Stimulated activated CD4-positive, alpha-beta T cell treated with anti-CD3 and anti-CD28 coated beads, Interleukin-15, amount 100 ng/mL, for 48 hours (primary cell): Measurements from ENCODE around the gene THSD7A.

Source experiments
- DNase-seq, 2 donors: peaks; one replicate each; pipeline ENCODE4 v3.0.0-alpha.2; 2020; ENCODE audit warnings: low read depth in 2 of 2

Gene THSD7A

DNA sequence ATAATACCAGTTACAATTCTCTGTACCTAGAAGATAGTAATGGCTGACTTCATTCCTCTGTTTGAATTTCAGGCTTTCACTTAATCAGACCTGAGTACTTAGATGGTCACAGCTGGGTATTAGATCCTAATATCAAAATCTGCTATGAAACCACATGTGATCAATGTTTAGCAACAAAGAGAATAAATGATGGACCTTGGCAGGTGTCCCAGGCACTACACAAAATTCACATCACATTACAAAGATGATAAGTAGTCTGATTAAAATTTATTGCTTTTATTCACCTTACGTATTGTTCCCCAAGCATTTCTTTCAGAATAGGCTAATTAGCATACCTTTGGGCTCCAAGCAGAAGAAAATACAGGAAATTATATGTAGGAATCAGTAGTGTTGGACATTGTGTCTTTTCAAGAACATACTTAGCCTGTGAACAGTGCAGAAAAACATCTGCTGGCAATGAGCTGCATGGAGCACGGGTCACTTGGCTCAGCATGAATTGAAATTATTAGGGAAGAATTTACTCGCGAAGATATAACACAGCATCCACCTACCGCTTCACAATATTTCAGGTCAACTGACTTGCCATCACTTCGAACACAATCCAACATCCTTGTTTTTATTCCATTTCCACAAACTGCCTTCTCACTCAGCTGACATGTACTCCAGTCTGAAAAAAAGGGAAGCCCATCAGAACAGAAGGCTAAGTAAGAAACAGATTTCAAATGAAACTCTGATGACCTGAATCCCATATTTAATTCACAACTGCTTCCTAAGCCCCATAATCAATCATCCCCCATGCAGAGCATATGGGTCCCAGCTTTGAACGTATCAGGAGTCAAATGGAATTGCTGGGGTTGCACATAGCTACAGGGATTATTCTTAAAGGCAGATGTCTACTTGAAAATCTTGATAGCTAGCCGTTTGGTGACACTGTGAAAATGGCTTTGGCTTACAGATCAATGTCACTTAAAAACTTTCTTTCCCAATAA lies 421.0 kb downstream of the THSD7A start:
- no peak for DNase-seq

DNA sequence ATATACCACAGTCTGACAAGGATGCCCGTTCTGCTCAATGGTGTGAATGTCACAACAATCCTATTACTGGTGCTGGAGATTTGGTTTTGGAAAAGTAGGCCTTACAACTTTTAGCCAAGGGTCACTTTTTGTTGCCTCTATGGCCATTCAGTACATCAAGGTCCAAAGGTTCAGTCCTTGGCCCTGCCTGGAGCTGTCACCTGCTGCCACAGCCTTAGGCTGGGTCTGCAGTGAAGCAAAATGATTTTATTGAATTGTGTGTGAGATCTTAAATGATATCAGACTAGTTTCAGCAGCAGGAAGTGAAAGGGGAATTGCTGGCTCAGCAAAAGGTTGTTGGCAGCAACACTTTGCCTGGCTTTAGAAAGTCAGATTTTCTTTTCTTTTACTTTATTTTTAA lies 427.6 kb downstream of the THSD7A start:
- DNase-seq = no peak

DNA sequence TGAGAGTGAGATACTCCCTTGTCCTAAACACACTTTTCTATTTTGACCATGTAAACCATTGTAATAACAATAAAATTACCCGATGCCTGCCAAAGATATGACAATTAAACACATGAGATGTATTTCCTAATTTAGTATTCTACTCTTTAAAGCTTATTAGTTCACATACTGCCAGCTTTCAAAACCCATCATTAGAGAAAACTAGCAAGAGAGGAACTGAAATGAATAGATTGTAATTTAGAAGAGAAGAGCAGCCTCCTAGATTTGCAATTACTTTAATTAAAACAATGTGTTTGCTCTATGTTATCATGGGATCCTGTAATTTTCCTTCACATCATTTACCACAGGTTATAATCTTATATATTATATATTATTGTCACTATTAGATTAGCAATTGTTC lies 428.2 kb downstream of the THSD7A start:
- no peak for DNase-seq

DNA sequence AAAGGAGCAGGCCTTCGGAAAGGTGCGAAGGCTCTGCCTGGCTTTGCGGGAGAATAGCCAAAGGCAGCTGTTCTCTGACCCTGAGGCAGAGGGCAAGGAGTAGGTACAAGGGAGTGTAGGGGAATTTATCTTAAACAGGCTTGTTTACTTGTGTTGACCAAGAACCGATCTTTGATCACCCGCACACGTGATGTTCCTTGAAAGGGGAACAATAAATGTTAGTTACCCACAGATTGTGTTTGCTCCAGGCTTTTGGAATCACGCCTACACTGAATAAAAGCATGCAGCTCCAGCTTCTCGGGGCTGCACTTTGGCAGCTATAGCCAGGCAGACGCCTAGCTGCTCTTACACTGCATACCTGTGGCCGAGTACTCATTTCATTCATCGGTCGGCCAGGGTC lies 437.6 kb downstream of the THSD7A start:
- DNase-seq = no peak

DNA sequence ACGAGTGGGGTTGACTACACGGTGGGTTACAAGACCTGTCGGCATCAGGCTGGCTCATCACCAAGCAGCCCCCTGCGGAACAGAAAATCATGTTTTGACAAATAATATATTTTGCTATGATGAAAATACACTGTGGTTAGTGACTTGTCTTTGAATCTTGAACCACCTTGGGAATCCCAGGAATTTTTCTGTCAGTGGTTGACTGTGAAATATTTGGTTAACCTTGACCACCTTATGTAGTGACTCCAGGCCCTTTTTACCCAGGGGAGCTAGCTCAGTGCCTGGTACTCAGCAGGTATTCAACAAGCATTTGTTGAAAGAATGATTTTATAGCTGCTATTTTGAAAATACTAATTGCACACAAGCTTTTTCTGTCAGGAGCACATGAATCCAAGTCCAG lies 452.4 kb downstream of the THSD7A start:
- DNase-seq = no peak

DNA sequence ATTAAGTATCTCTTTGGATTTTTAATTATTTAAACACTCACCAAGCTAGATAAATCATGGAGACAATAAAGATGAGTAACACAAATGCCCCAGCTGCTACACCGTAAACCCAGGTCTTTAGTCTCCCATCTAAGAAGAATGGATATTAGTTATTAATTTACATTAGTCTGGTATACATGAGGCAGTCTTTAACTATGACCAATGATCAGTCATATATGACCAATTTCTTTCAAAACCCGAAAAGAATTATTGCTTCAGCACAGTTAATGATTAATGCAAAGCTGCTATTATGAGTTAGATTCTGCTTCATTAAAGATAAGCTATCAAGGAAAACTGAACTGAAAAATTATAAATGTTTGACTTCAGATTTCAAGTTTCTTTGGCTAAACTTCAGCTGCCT lies 455.5 kb downstream of the THSD7A start:
- no peak for DNase-seq

DNA sequence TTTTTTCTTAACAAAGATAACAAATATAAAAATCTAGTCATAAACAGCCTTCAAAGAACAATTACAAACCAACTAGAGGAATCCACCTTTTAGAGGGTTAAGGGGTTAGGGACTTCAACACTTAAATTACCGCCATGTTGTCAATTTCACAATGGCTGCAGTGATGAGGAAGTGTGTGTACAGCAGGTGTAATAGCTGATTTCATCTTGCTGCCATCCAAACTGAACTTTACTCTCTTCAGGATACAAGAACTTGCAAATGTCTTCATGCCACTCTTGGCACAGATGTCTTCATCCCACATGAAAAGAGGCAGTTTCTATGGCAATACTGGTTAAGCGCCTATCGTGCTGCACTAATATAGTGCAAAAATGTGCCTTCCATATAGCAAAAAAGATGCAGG lies 457.4 kb downstream of the THSD7A start:
- DNase-seq = no peak

DNA sequence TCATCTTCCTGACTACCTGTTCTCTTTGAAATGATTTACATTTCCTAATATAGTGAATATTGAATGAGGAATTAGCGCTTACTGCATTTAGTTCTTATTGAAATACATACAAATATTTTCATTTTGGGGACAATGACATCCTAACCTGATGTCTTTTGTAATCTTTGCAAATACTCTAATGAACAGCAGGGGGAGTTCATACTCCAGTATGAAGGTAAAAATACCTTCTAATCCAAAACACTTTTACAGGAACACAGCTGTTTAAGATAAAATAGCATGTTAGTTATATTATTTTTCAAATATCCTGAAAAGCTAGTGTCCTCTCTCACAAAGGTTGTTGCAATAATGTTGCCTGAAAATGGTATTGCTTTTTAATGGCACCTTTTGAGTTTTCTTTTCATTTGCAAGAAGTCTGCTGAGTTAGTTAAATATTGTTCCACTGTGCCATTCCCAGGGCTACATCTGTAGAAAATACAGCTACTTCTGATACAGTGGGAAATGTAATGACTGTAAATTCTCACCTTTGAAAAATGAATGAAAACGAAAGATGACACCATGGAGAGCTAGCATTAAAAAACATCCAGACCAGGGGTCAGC lies 458.4 kb downstream of the THSD7A start:
- DNase-seq = no peak

DNA sequence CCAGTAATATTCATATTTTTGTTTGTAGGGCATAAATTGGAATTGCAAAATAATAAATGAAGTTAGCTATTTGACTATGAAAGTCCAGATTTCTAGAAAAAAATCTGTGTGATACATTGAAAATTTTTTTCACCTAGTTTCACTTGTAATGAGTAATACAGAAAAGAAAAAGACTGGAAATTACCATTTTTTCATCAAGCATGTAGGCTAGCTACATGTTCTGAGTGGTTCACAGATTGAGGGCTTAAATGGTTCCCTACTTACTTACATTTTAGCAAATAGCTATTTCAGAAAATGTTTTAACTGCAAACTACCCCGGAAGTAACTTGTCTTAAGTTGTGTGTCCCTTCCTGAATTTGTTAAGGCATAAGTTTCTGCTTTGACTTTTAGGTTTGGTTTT lies 462.3 kb downstream of the THSD7A start:
- DNase-seq = no peak

DNA sequence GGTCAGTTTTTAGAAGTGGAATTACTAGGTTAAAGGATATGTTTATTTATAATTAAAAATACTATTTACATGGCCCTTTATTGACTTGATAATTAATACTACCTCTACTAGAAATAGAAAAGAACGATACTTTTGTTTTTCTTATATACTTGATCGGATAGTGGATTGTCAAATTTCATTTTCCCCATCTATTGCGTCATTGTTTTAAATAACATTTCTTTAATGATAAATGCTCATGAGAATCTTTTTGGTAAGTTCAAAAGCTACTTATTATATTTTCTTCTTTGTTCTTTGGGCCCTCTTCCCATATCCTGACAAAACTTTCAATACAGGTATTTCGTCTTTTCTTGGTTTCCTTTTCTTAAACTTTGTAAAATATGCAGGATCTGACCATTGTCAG lies 465.9 kb downstream of the THSD7A start:
- no peak for DNase-seq

DNA sequence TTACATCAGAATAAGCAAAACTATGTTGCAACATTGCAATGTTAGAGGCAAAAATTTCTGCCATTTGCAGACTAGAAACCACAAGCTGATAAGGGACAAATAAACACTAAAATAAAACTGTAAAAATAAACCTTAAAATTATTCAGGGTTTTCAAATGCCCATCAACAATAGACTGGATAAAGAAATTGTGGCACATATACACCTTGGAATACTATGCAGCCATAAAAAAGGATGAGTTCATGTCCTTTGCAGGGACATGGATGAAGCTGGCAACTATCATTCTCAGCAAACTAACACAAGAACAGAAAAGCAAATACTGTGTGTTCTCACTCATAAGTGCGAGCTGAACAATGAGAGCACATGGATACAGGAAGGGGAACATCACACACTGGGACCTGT lies 473.4 kb downstream of the THSD7A start:
- no peak for DNase-seq

DNA sequence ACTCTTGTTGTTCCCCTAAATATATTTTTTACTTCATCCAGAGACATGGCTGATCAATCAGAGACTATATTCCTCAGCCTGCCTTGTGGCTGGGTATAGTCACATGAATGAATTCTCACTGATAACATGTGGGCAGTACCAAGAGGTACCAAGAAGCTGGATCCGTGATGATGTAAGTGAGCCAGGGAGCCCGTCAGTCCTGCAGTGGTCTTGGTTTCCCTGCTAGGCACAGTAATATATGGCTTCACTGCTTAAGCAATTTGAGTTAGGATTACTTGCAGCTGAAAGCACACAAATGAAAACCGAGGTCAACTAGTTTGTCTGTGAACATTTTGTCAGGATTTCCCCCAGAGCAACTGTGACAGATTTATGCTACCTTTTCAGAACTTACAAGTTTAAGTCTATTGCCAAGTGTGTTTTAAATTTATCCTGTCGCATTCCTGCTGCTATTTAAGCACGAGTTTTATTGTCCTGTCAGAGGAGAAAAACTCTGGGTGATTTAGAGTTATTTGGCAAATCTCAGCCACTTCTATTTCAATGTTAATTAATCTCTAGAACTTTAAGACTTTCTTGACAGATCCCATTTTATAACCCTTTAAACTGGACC lies 476.5 kb downstream of the THSD7A start:
- DNase-seq = no peak

DNA sequence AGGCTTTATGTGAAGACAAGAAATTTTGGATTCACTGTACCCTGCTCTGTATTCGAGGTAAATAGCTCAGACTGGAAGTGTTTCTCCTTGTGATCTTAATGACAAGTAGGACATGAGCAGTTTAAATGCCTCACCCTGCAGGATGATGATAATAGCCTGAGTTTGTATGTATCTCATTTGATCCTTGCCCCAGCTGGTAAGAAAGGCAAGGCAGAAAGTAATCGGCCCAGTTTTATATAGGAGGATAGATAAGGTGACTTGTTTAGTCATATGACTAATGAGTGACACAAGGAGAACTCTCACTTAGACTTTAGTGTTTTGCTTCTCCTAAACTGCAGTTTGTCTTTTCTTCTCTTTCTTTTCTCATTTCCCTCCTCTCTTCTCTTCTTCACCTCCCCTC lies 485.7 kb downstream of the THSD7A start:
- no peak for DNase-seq

DNA sequence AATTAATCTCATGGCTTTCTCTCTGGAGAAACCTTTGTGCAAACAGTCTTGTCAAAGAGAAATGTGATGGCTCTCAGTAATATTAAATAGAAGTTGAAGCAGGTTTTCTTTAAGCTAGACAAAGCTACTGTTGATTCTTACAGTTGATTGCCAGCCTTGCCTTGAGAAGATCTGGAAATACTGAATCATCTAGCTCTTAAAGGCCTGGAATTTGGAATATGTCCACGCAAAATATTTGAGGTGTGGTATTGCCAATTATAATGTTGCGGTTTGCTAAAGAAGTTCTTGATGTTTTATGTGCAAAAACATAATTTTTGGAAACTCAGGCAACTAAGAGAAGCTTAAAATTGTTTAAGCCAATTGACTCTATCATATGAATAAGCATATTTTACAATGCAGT lies 486.4 kb downstream of the THSD7A start:
- DNase-seq = no peak

DNA sequence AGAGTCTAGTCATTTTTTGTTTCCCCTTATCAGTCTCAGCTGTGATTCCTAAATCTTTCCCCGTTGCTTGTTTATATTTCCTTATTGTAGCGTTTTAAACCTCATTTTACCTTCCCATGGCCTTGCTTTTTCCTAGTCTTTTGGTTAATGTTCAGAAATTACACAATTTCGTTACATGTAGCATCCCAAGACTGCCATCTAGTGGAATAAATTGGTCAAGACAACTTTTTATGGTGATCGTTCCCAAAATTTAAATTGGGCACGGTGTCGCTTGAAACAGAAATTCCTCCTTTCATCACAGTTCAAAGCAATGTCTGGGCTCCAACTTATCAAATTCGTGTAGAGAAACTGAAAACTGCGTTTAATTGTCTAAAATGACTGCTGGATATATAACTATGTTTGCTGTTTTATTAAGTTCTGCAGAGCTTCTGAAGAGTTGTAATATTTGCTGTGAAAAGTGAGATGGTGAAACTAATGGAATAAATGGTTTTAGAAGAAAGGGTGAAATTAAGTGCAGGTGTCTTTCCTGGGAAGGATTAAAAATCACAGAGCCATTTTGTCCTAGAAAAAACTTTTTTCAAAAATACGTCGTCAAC lies 488.1 kb downstream of the THSD7A start:
- DNase-seq = no peak

DNA sequence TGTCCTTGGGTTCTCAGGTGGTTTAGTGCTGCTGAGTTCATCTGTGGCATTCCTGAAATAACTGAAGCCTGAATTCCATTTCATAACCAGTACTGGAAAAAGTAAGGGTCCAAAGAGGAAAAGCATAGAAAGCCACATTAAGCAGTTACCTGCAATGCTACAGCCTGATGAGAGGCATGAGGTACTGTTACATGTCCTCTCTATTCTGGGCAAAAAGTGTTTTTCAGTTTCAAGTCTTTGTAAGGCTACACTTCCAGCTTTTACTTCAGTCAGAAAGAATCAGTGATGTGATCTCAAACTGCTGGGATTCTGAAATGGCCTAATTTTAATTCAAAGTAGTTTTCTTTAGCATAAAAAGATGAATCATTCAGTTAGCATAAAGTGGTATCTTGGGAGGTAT lies 488.9 kb downstream of the THSD7A start:
- no peak for DNase-seq

DNA sequence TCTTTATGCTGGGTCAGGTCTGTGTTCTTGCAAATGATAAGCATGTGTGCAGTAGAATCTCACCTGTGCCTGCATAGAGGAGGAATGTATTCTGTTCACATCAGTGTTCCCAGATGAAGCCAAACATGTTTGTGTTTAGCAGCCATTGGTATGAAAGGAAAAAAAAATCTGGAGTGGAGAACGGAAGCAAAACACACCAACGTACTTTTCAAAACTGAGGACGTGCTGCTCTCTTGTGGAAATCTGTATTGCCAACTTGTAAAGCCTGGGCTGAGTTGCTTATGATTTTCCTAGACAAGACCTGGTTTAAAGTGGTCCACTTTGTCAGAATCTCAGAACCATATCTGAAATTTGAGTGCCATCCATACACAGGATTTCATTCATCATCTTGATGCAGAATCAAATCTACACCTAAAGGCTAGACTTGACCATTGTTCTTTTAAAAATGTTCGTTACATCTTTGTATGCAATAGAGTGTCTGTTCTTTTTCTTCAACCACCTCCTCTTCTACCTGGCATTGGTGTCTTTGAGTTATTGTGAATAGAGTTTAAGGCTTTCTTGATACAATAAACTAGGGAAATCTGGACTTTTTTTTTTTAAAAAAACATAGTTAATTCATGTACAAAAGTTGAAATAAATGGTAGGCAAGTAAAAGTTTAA lies 490.6 kb downstream of the THSD7A start:
- no peak for DNase-seq

DNA sequence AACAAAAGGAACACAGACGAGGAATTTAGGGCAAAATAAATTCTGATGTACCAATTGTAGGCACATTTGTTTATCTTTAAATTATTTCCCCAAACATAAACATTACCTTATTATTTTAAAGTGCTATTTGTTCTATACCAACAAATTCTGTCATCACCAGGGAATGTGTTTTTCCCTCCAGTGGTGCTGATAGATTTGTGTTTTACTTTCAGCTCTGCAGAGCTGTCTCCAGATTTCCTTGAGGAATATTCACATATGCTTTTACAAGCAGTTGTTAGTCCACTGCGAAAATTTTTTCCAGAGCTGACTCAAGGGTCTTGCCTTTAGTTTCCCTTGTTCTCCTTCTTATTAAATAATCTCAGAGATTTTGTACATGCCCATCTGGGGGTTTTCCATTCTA lies 495.6 kb downstream of the THSD7A start:
- no peak for DNase-seq

DNA sequence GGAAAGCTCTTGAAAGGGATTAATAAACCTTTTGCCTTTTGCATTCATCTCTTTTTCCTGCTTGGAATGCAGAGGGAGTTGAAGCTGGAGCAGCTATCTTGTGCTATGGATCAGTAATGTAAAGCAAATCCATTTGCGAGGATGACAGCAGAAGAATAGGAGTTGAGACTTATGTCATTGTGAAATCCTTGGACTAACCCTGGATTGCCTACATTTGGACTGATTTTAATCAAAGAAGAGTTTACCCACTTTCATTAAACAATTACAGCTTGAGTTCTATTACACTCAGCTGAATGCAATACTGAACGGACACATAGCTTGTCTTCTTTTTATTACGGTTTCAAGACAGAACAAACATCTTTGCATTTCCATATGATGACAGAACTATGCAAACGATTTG lies 496.1 kb downstream of the THSD7A start:
- no peak for DNase-seq

DNA sequence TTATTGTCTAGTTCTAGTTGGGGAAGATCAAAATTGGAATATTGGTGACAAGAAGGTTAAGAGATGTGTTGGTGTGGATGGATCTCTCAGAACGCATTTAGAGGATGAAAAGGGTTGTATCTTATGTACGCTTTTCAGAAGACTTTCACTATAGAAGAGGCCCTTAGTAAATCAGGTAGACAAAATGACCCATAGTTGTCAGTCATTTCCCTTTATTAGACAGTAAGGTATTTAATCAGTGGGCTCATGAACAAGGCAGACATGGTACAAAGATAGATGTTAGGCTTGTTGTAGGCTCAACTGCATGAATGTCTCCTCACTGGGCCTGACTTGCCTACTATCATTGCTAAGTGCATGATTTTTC lies 499.2 kb downstream of the THSD7A start:
- DNase-seq = no peak

DNA sequence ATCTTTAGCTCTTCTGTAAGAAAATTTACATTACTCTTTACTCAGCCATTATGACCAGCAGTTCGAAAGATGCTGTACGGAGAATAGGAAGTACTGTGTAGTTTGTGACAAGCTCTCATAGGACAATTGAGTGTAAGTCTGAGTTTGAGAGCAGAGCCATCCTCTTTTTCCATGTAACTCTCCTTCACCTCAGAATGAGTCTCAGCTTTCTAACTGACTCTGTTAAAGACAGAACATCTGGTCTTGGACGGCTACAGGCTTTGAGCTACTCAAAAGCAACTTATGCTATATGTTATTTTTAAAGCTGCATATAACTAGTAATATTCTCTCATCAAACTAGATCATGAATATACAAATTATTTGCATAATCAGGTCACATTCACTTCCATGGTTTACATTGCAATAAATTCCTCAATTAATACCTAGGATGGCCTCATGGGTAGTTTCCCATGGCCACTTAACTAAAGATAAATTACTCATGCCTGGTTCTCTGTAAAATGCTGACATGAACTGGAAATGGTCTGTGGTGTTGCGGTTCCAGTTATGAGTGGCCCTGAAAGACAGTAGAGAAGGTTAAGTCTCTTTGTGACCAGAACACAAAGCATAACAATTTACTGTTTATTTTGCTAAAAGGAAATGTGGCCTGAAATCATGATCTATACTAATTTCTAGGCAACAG lies 499.7 kb downstream of the THSD7A start:
- DNase-seq = no peak
